BLaER1 treated with 17β-estradiol and CSF1 and Interleukin-3, amounts not matched to agents 10 nM and 100 nM (cell line): Measurements from ENCODE around the gene LPP.

Experiments
- H3K27ac ChIP-seq, 11 experiments: shearing (Covaris generic); formaldehyde crosslinking; 2 replicates each; pipeline ENCODE4 v1.8.1; 2022
- H3K27me3 ChIP-seq, 11 experiments: shearing (Covaris generic); formaldehyde crosslinking; 2 replicates each; pipeline ENCODE4 v1.8.1; 2022
- H3K36me3 ChIP-seq, 11 experiments: shearing (Covaris generic); formaldehyde crosslinking; 2 replicates each; pipeline ENCODE4 v1.8.1; 2022
- H3K4me1 ChIP-seq, 10 experiments: shearing (Covaris generic); formaldehyde crosslinking; 2 replicates each; pipeline ENCODE4 v1.8.1; 2022
- H3K4me2 ChIP-seq, 11 experiments: shearing (Covaris generic); formaldehyde crosslinking; 2 replicates each; pipeline ENCODE4 v1.8.1; 2022
- H3K4me3 ChIP-seq, 10 experiments: shearing (Covaris generic); formaldehyde crosslinking; 2 replicates each; pipeline ENCODE4 v1.8.1; 2022
- H3K9ac ChIP-seq, 11 experiments: shearing (Covaris generic); formaldehyde crosslinking; 2 replicates each; pipeline ENCODE4 v1.8.1; 2022
- H3K9me3 ChIP-seq, 11 experiments: shearing (Covaris generic); formaldehyde crosslinking; replicated peaks in 1 of 11; 2 replicates each; pipeline ENCODE4 v1.8.1; 2022
- H4K20me1 ChIP-seq, 11 experiments: shearing (Covaris generic); formaldehyde crosslinking; 2 replicates each; pipeline ENCODE4 v1.8.1; 2022
- Cebpa-rat ChIP-seq, 11 experiments: shearing (Covaris generic); IDR thresholded peaks; 2 replicates each; pipeline ENCODE4 v1.8.1; 2022

The LPP gene

DNA sequence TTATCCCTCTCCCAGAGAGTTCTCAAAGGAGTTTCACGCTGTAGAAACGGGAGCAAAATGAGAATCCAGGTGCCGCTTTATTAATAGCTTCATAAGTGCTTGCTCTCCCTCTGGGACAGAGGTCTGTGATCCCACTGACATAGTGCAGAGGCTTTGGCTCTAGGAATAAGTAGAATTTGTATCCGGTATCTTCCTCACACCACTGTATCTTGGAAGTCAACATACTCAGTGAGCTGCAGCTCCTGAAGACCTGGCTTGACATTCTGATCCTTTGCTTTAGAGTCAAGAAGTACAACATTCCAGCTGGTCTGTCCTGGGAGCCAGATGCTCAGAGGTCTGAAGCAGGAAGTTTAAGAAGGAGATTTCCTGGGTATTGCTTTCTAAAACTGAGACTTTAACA, 323.0 kb downstream of the LPP start:
- H3K4me1 ChIP-seq: peaks cover 0 to 23% (median 0%) of the 10 kb centered on the region in 10 experiments; a peak in 7 of 20 replicates
- no peak overlapping the region for H3K27ac ChIP-seq
- peaks cover 0 to 24% (median 6%) of the 10 kb centered on the region in 11 experiments; a peak in 11 of 22 replicates for H3K9me3 ChIP-seq
- H3K9ac ChIP-seq: no peak overlapping the region
- H3K27me3 ChIP-seq: no peaks in the 10 kb centered on the region
- H3K4me3 ChIP-seq: no peak overlapping the region
- H3K36me3 ChIP-seq: peaks cover 0 to 24% (median 0%) of the 10 kb centered on the region in 11 experiments; a peak in 6 of 22 replicates
- peak overlapping the region in 2 of 11 experiments; percentile 6 to 27; a peak in 1 of 22 replicates for H3K4me2 ChIP-seq
- no peak for TF ChIP-seq Cebpa-rat (IDR thresholded peaks at IDR 0.05)
- H4K20me1 ChIP-seq: no peaks in the 10 kb centered on the region

DNA sequence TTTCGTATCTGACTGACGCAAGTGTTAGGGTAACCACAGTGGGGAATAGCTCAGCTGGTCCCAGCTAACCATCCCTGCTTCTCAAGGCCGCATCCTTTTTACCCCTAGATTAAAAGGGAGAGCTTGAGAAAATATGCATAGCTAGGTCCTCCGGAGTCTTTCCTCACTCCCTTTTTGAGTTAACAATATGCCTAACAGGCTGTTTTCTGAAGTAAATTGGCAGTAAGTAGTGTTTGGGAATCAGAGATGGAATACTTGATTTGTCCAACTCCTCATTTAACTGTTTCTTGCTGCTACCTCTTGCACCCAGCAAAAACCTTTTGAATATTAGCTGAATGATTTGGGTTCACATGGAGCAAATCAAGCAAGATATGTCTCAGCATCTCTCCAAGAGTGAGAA, 326.1 kb downstream of the LPP start:
- no peaks in the 10 kb centered on the region for H3K27me3 ChIP-seq
- peaks cover 0 to 36% (median 14%) of the 10 kb centered on the region in 11 experiments; a peak in 17 of 22 replicates for H3K9me3 ChIP-seq
- peaks cover 0 to 20% (median 0%) of the 10 kb centered on the region in 10 experiments; a peak in 7 of 20 replicates for H3K4me1 ChIP-seq
- no peak overlapping the region for H3K9ac ChIP-seq
- H3K4me2 ChIP-seq: no peak overlapping the region
- H4K20me1 ChIP-seq: no peaks in the 10 kb centered on the region
- peaks cover 7 to 41% (median 10%) of the 10 kb centered on the region in 11 experiments for H3K36me3 ChIP-seq
- H3K27ac ChIP-seq: no peak overlapping the region
- H3K4me3 ChIP-seq: no peak overlapping the region
- no peak for TF ChIP-seq Cebpa-rat (IDR thresholded peaks at IDR 0.05)

DNA sequence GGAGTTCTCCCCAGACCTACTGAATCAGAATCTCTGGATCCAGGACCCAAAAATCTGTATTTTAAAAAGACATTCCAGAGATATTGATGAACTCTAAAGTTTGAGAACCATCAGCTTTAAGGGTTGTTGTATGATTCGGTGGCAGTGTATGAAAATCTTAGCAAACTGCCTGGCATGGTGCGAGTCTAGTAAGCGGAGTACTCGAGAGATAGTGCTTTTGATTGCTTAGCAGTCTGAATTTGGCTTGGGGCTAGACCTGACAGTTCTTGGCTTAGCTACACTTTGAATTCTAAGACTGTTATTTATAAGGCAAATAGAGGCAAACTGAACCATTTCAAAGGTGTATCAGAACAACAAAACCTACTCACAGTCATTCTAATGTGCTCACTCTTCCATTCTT, 329.0 kb downstream of the LPP start:
- H3K9me3 ChIP-seq: peaks cover 0 to 45% (median 17%) of the 10 kb centered on the region in 11 experiments; a peak in 17 of 22 replicates
- TF ChIP-seq Cebpa-rat (IDR thresholded peaks at IDR 0.05): no peak

DNA sequence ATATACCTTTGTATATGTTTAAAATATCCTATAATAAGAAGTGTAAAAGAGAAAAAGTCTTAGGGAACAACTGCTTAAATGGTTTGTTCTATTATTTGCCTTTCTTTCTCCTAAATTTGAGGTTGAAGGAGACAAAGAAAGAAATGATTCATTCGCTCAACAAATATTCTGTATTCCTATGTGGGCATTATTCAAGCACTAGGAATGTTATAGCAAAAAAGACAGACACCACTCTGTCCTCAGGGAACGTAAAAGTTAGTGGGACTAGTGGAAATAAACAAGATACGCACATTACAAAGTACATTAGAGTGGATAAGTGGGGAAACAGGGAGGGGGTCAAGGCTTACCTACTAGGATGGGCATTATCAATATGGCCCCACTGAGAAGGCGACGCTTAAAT, 332.2 kb downstream of the LPP start:
- Histone ChIP-seq H3K27ac (no peak overlapping the region), H3K27me3 (no peaks in the 10 kb centered on the region), H3K36me3 (peaks cover 24 to 59% (median 29%) of the 10 kb centered on the region in 11 experiments), H3K4me2 (no peak overlapping the region), H3K9me3 (peaks cover 0 to 36% (median 17%) of the 10 kb centered on the region in 11 experiments; a peak in 18 of 22 replicates), H3K9ac (no peak overlapping the region), H4K20me1 (no peaks in the 10 kb centered on the region), H3K4me3 (no peak overlapping the region), H3K4me1 (peaks cover 6 to 45% (median 10%) of the 10 kb centered on the region in 10 experiments; a peak in 16 of 20 replicates)
- TF ChIP-seq Cebpa-rat (IDR thresholded peaks at IDR 0.05): no peak

More for the DNA sequence above, 329.0 kb downstream of the LPP start:
- no peak overlapping the region for H3K9ac ChIP-seq
- no peaks in the 10 kb centered on the region for H4K20me1 ChIP-seq
- no peak overlapping the region for H3K27ac ChIP-seq
- H3K4me1 ChIP-seq: peaks cover 0 to 18% (median 0%) of the 10 kb centered on the region in 10 experiments; a peak in 5 of 20 replicates
- peaks cover 15 to 62% (median 22%) of the 10 kb centered on the region in 11 experiments for H3K36me3 ChIP-seq
- H3K27me3 ChIP-seq: no peaks in the 10 kb centered on the region
- no peak overlapping the region for H3K4me3 ChIP-seq
- H3K4me2 ChIP-seq: no peak overlapping the region

DNA sequence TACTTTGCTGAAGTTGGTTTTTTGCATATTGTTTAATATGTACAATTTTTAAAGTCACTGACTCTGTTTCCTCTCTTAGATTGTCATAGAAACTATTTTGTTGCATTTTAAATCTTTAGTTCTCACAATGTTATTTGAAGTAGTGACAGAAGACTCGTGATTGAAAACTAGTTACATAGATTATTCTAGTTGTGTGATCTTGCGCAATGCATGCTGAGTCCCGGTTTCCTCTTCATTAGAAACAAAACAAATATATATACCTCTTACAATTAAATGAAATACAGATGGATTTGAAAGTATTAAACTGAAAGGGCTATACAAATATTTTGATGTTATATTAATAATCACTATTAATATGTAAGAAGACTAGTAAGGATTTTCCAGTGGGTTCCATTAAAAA, 333.0 kb downstream of the LPP start:
- Histone ChIP-seq H3K36me3 (peaks cover 30 to 63% (median 37%) of the 10 kb centered on the region in 11 experiments), H4K20me1 (no peaks in the 10 kb centered on the region), H3K4me1 (peaks cover 6 to 53% (median 10%) of the 10 kb centered on the region in 10 experiments; a peak in 16 of 20 replicates), H3K27me3 (no peaks in the 10 kb centered on the region), H3K4me3 (no peak overlapping the region), H3K27ac (no peak overlapping the region), H3K9me3 (peaks cover 0 to 28% (median 13%) of the 10 kb centered on the region in 11 experiments; a peak in 18 of 22 replicates), H3K9ac (no peak overlapping the region), H3K4me2 (peak overlapping the region in 1 of 11 experiments; percentile 1; a peak in 1 of 22 replicates)
- TF ChIP-seq Cebpa-rat (IDR thresholded peaks at IDR 0.05): peak in 3 of 11 experiments; percentile 38 to 81 (median 76); a peak in 7 of 22 replicates

DNA sequence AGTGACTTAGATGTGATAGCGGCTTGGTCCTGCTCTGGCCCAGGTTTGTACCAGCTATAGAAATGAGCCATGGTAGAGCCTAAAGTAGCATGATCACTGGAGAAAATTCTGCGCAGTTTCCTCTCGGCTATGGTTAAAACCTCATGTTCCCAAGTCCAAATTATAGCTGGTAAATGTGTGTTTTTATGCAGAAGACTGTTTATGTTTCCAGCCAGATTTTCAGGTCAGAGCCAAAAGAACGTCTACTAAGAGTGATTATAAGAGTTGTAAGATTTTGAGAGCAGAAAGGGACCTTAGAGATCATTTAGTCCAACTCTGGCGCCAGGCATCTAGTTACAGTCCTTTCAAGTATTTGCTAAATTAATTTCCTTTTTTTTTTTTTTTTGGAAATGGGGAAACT, 333.7 kb downstream of the LPP start:
- Histone ChIP-seq H3K4me3 (no peak overlapping the region), H3K4me2 (0 out of 22 replicates have a peak overlapping the region, but pooled peaks of 2 of the 11 experiments have one; percentile 1 to 3), H3K27me3 (no peaks in the 10 kb centered on the region), H3K9me3 (peaks cover 0 to 21% (median 11%) of the 10 kb centered on the region in 11 experiments; a peak in 18 of 22 replicates), H4K20me1 (no peaks in the 10 kb centered on the region), H3K27ac (no peak overlapping the region), H3K4me1 (peaks cover 6 to 58% (median 10%) of the 10 kb centered on the region in 10 experiments; a peak in 16 of 20 replicates), H3K9ac (no peak overlapping the region), H3K36me3 (peaks cover 30 to 63% (median 39%) of the 10 kb centered on the region in 11 experiments)
- TF ChIP-seq Cebpa-rat (IDR thresholded peaks at IDR 0.05): no peak

DNA sequence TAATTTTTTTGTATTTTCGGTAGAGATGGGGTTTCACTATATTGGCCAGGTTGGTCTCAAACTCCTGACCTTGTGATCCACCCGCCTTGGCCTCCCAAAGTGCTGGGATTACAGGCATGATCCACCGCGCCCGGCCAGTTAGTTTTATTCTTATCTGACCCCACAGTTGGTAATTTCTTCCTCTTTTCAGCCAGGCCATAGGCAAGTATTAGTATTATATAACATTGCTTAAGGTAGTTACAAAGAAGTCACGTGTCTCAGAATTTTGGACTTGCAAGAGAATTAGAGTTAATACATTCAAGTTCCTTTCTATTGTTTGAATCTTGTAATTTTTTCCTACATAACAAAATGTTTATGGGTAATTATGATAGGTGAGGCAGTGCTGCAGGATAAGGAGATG, 334.8 kb downstream of the LPP start:
- Histone ChIP-seq H3K4me2 (peak overlapping the region in 2 of 11 experiments; percentile 36 to 49; a peak in 3 of 22 replicates), H3K9ac (no peak overlapping the region), H3K27ac (peak overlapping the region in 3 of 11 experiments; percentile 24 to 66 (median 62); a peak in 5 of 22 replicates), H3K9me3 (peaks cover 0 to 19% (median 11%) of the 10 kb centered on the region in 11 experiments; a peak in 18 of 22 replicates), H3K4me1 (peaks cover 6 to 63% (median 10%) of the 10 kb centered on the region in 10 experiments; a peak in 16 of 20 replicates), H3K36me3 (peaks cover 30 to 57% (median 39%) of the 10 kb centered on the region in 11 experiments), H3K4me3 (no peak overlapping the region), H4K20me1 (no peaks in the 10 kb centered on the region), H3K27me3 (no peaks in the 10 kb centered on the region)
- TF ChIP-seq Cebpa-rat (IDR thresholded peaks at IDR 0.05): no peak

DNA sequence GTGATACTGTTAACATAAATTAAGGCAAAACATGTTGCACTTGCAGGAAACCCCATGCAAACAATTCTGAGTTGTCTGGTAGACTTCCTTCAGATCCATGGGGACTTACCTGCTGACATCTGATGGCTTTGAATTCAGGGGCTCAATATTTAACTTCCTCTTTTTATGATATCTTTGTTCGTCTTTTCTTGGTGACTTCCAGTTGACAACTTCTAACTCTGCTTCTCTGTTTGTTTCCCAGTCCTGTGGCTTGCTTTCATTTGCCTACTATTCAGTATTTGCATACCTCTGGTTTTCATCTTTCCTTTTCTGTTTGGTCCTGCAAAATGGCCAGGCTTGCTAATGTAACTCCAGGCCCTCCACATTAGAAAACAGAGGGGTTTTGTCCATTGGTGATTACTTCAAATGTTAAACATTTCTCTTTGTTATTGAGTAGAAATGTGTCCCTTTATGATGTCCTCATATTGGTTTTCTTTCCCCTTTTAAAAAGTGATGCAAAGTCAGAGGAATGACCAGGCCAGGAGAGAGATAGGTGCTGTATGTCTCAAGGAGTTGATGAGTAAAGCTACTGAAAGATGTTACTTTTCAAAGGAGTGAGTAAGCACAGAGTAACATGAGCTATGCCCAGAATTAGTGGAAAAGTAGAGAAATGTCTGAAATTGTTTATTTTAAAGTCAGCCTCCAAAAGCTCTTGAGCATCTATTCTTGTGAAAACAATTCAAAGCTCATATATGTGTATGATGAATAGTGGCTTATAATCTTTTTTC, 335.9 kb downstream of the LPP start:
- Histone ChIP-seq H3K9me3 (peaks cover 0 to 12% (median 6%) of the 10 kb centered on the region in 11 experiments; a peak in 18 of 22 replicates), H3K9ac (peak overlapping the region in 1 of 11 experiments; percentile 1; a peak in 2 of 22 replicates), H3K27me3 (no peaks in the 10 kb centered on the region), H4K20me1 (no peaks in the 10 kb centered on the region), H3K4me3 (no peak overlapping the region), H3K4me2 (peak overlapping the region in 8 of 11 experiments; percentile 5 to 49 (median 20); a peak in 11 of 22 replicates), H3K27ac (peak overlapping the region in 4 of 11 experiments; percentile 29 to 66 (median 61); a peak in 7 of 22 replicates), H3K4me1 (peaks cover 12 to 73% (median 16%) of the 10 kb centered on the region in 10 experiments; a peak in 17 of 20 replicates), H3K36me3 (peaks cover 23 to 50% (median 33%) of the 10 kb centered on the region in 11 experiments)
- no peak for TF ChIP-seq Cebpa-rat (IDR thresholded peaks at IDR 0.05)
